ENCODE results near the gene FMO3. TPM values are rescaled to one million over a fixed set of nuclear protein-coding genes. Genes with fewer than 3 reads are reported as not detected.

Gene FMO3
- polyA plus RNA-seq (2013, experiment 1 of 2) = not detected
- not detected for polyA plus RNA-seq (2013, experiment 2 of 2)

- H2BK15ac ChIP-seq (replicated peaks; ENCODE audit: low read depth) = no peak within 1 kb of the TSS
- H3K79me2 ChIP-seq (ENCODE audit: control insufficient read depth, insufficient read depth, low read length) = no peaks in the 10 kb centered on the region
- no peaks in the 10 kb centered on the region for H3K4me1 ChIP-seq (ENCODE audit: control insufficient read depth, low read depth, low read length)
- H3K4me3 ChIP-seq (ENCODE audit: low read length) = no peak within 1 kb of the TSS
- no peak within 1 kb of the TSS for H3K23ac ChIP-seq (ENCODE audit: low read length)
- no peak within 1 kb of the TSS for H3K4ac ChIP-seq (ENCODE audit: low read depth, low read length)
- no peak within 1 kb of the TSS for H2BK5ac ChIP-seq (ENCODE audit: low read length)
- no peak within 1 kb of the TSS for H3K18ac ChIP-seq (ENCODE audit: low read length)
- no peaks in the 10 kb centered on the region for H3K36me3 ChIP-seq (ENCODE audit: control insufficient read depth, insufficient read depth, low read length)
- H3K27me3 ChIP-seq (ENCODE audit: insufficient read depth, low read length, poor library complexity) = no peaks in the 10 kb centered on the region
- no peak within 1 kb of the TSS for H3K56ac ChIP-seq (ENCODE audit: low read length)
- no peak within 1 kb of the TSS for H4K5ac ChIP-seq (ENCODE audit: low read length)
- no peaks in the 10 kb centered on the region for H3K79me1 ChIP-seq (ENCODE audit: low read length)
- no CpG with 5 or more reads among the region's 5 CpGs for WGBS (ENCODE audit: extremely low coverage, insufficient coverage, low lambda C conversion rate)
- H3K9ac ChIP-seq (ENCODE audit: low read length) = no peak within 1 kb of the TSS
- no peak for DNase-seq
- H4K8ac ChIP-seq (ENCODE audit: low read depth, low read length) = no peak within 1 kb of the TSS
- H2AK5ac ChIP-seq (ENCODE audit: low read length) = no peak within 1 kb of the TSS
- no peak within 1 kb of the TSS for H3K4me2 ChIP-seq (ENCODE audit: low read length)
- no peak within 1 kb of the TSS for H3K27ac ChIP-seq (ENCODE audit: low read depth, low read length)
- no peak within 1 kb of the TSS for H2BK120ac ChIP-seq (ENCODE audit: low read depth, low read length)
These were observed at the start of gene FMO3 for GRCh38 chr1:171090604-171091003. Gene FMO3 (plus strand): TSS chr1:171090905. CDS start chr1:171092659, 1,754 bp downstream.

- no CpG with 5 or more reads among the region's 2 CpGs for WGBS (ENCODE audit: extremely low coverage, insufficient coverage, low lambda C conversion rate)
- Histone ChIP-seq H3K56ac (ENCODE audit: low read length) (no peak overlapping the region), H3K27ac (ENCODE audit: low read depth, low read length) (no peak overlapping the region), H4K8ac (ENCODE audit: low read depth, low read length) (no peak overlapping the region), H3K79me1 (ENCODE audit: low read length) (no peaks in the 10 kb centered on the region), H3K4ac (ENCODE audit: low read depth, low read length) (no peak overlapping the region), H2BK15ac (replicated peaks; ENCODE audit: low read depth) (no peak overlapping the region), H2BK5ac (ENCODE audit: low read length) (no peak overlapping the region), H2BK120ac (ENCODE audit: low read depth, low read length) (no peak overlapping the region), H3K18ac (ENCODE audit: low read length) (no peak overlapping the region), H3K27me3 (ENCODE audit: insufficient read depth, low read length, poor library complexity) (no peaks in the 10 kb centered on the region), H3K4me3 (ENCODE audit: low read length) (no peak overlapping the region), H3K4me1 (ENCODE audit: control insufficient read depth, low read depth, low read length) (no peaks in the 10 kb centered on the region), H3K9ac (ENCODE audit: low read length) (no peak overlapping the region), H4K5ac (ENCODE audit: low read length) (no peak overlapping the region), H3K4me2 (ENCODE audit: low read length) (no peak overlapping the region), H2AK5ac (ENCODE audit: low read length) (no peak overlapping the region), H3K36me3 (ENCODE audit: control insufficient read depth, insufficient read depth, low read length) (no peaks in the 10 kb centered on the region), H3K23ac (ENCODE audit: low read length) (no peak overlapping the region), H3K79me2 (ENCODE audit: control insufficient read depth, insufficient read depth, low read length) (no peaks in the 10 kb centered on the region)
- no peak for DNase-seq
These were observed 42.7 kb upstream of the FMO3 start for GRCh38 chr1:171048014-171048413.

- no peak overlapping the region for H3K56ac ChIP-seq (ENCODE audit: low read length)
- no peaks in the 10 kb centered on the region for H3K36me3 ChIP-seq (ENCODE audit: control insufficient read depth, insufficient read depth, low read length)
- no peaks in the 10 kb centered on the region for H3K27me3 ChIP-seq (ENCODE audit: insufficient read depth, low read length, poor library complexity)
- no peak overlapping the region for H3K4ac ChIP-seq (ENCODE audit: low read depth, low read length)
- H2BK15ac ChIP-seq (replicated peaks; ENCODE audit: low read depth) = no peak overlapping the region
- DNase-seq = no peak
- H3K23ac ChIP-seq (ENCODE audit: low read length) = no peak overlapping the region
- H4K5ac ChIP-seq (ENCODE audit: low read length) = no peak overlapping the region
- H2BK120ac ChIP-seq (ENCODE audit: low read depth, low read length) = no peak overlapping the region
- no CpG with 5 or more reads among the region's 2 CpGs for WGBS (ENCODE audit: extremely low coverage, insufficient coverage, low lambda C conversion rate)
- no peak overlapping the region for H3K9ac ChIP-seq (ENCODE audit: low read length)
- no peaks in the 10 kb centered on the region for H3K79me1 ChIP-seq (ENCODE audit: low read length)
- H2AK5ac ChIP-seq (ENCODE audit: low read length) = no peak overlapping the region
- no peak overlapping the region for H3K18ac ChIP-seq (ENCODE audit: low read length)
- H3K4me1 ChIP-seq (ENCODE audit: control insufficient read depth, low read depth, low read length) = no peaks in the 10 kb centered on the region
- no peak overlapping the region for H3K4me2 ChIP-seq (ENCODE audit: low read length)
- no peak overlapping the region for H2BK5ac ChIP-seq (ENCODE audit: low read length)
- no peak overlapping the region for H4K8ac ChIP-seq (ENCODE audit: low read depth, low read length)
- H3K4me3 ChIP-seq (ENCODE audit: low read length) = no peak overlapping the region
- H3K27ac ChIP-seq (ENCODE audit: low read depth, low read length) = no peak overlapping the region
- H3K79me2 ChIP-seq (ENCODE audit: control insufficient read depth, insufficient read depth, low read length) = no peaks in the 10 kb centered on the region
These were observed 37.7 kb upstream of the FMO3 start for GRCh38 chr1:171052977-171053376.

DNA sequence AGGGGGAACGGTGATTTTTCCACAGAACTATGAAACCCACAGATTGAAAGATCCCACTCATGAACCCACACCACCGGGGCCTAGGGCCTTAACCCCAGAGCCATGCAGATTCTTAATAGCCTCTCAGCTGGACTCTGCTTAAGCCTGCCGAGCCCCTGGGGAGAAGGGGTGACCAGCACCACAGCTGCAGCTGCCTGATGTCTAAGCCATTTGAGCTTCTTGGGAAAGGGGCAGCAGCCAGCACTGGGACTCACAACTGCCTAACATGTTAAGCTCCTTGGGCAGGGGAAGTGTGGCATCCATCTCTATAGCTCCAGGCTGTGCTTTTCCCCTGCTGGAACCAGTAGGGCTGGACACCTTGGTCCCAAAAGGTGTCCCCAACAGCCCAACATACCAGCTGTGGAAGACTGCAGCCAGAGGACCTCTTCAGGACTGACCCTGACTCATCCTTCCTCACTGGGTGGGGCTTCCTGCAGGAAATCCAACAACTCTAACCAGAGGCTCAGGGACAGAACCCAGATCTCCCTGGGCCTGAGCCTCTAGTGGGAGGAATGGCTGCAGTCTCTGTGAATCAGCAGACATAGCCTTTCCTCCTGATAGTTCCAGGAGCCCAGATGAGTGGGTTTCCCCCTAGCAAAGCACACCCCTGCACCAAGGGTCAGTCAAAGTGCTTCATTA is 34.6 kb upstream of the FMO3 start:
- Histone ChIP-seq H2BK5ac (ENCODE audit: low read length) (no peak overlapping the region), H3K27me3 (ENCODE audit: insufficient read depth, low read length, poor library complexity) (no peaks in the 10 kb centered on the region), H3K56ac (ENCODE audit: low read length) (no peak overlapping the region), H3K36me3 (ENCODE audit: control insufficient read depth, insufficient read depth, low read length) (no peaks in the 10 kb centered on the region), H3K4me2 (ENCODE audit: low read length) (no peak overlapping the region), H3K23ac (ENCODE audit: low read length) (no peak overlapping the region), H3K4me3 (ENCODE audit: low read length) (no peak overlapping the region), H3K18ac (ENCODE audit: low read length) (no peak overlapping the region), H4K8ac (ENCODE audit: low read depth, low read length) (no peak overlapping the region), H2BK15ac (replicated peaks; ENCODE audit: low read depth) (no peak overlapping the region), H4K5ac (ENCODE audit: low read length) (no peak overlapping the region), H3K4me1 (ENCODE audit: control insufficient read depth, low read depth, low read length) (no peaks in the 10 kb centered on the region), H3K9ac (ENCODE audit: low read length) (no peak overlapping the region), H3K79me1 (ENCODE audit: low read length) (no peaks in the 10 kb centered on the region), H3K27ac (ENCODE audit: low read depth, low read length) (no peak overlapping the region), H3K4ac (ENCODE audit: low read depth, low read length) (no peak overlapping the region), H3K79me2 (ENCODE audit: control insufficient read depth, insufficient read depth, low read length) (no peaks in the 10 kb centered on the region), H2AK5ac (ENCODE audit: low read length) (no peak overlapping the region), H2BK120ac (ENCODE audit: low read depth, low read length) (no peak overlapping the region)
- no CpG with 5 or more reads among the region's 3 CpGs for WGBS (ENCODE audit: extremely low coverage, insufficient coverage, low lambda C conversion rate)
- DNase-seq = no peak

GRCh38 chr1:171061425-171062143 is 29.1 kb upstream of the FMO3 start:
- H3K79me1 ChIP-seq (ENCODE audit: low read length) = no peaks in the 10 kb centered on the region
- no peak for DNase-seq
- H2AK5ac ChIP-seq (ENCODE audit: low read length) = no peak overlapping the region
- H3K79me2 ChIP-seq (ENCODE audit: control insufficient read depth, insufficient read depth, low read length) = no peaks in the 10 kb centered on the region
- no peak overlapping the region for H3K23ac ChIP-seq (ENCODE audit: low read length)
- H3K9ac ChIP-seq (ENCODE audit: low read length) = no peak overlapping the region
- no peaks in the 10 kb centered on the region for H3K4me1 ChIP-seq (ENCODE audit: control insufficient read depth, low read depth, low read length)
- no peak overlapping the region for H4K5ac ChIP-seq (ENCODE audit: low read length)
- no peak overlapping the region for H3K4me3 ChIP-seq (ENCODE audit: low read length)
- no peaks in the 10 kb centered on the region for H3K27me3 ChIP-seq (ENCODE audit: insufficient read depth, low read length, poor library complexity)
- H2BK120ac ChIP-seq (ENCODE audit: low read depth, low read length) = no peak overlapping the region
- no peak overlapping the region for H4K8ac ChIP-seq (ENCODE audit: low read depth, low read length)
- no peak overlapping the region for H3K4me2 ChIP-seq (ENCODE audit: low read length)
- no peaks in the 10 kb centered on the region for H3K36me3 ChIP-seq (ENCODE audit: control insufficient read depth, insufficient read depth, low read length)
- H2BK5ac ChIP-seq (ENCODE audit: low read length) = no peak overlapping the region
- H3K56ac ChIP-seq (ENCODE audit: low read length) = no peak overlapping the region
- no peak overlapping the region for H2BK15ac ChIP-seq (replicated peaks; ENCODE audit: low read depth)
- WGBS (ENCODE audit: extremely low coverage, insufficient coverage, low lambda C conversion rate) = no CpG with 5 or more reads among the region's 2 CpGs
- no peak overlapping the region for H3K18ac ChIP-seq (ENCODE audit: low read length)
- no peak overlapping the region for H3K27ac ChIP-seq (ENCODE audit: low read depth, low read length)
- H3K4ac ChIP-seq (ENCODE audit: low read depth, low read length) = no peak overlapping the region
